Ectodermal cell (in vitro differentiated cells): ENCODE measurements around the gene THRA.
A peak's percentile ranks its signal among the peaks of the same experiment; 100 is the strongest.

ENCODE experiments used
- H3K27ac ChIP-seq: 2 replicates; pipeline ENCODE4 v1.7.0; 2013; ENCODE audit warnings: mild to moderate bottlenecking, low read depth, low read length; ENCODE audit not compliant: insufficient read depth, poor library complexity, severe bottlenecking
- H3K27me3 ChIP-seq: 2 replicates; pipeline ENCODE4 v1.7.0; 2013; ENCODE audit warnings: mild to moderate bottlenecking, low read length; ENCODE audit not compliant: insufficient read depth, control insufficient read depth, poor library complexity, severe bottlenecking
- H3K36me3 ChIP-seq: one replicate; pipeline ENCODE4 v1.7.0; 2013; ENCODE audit warnings: low read length; ENCODE audit not compliant: control insufficient read depth, insufficient read depth
- H3K4me1 ChIP-seq: one replicate; pipeline ENCODE4 v1.7.0; 2013; ENCODE audit warnings: low read length; ENCODE audit not compliant: control insufficient read depth, insufficient read depth
- H3K4me3 ChIP-seq: 2 replicates; pipeline ENCODE4 v1.7.0; 2013; ENCODE audit warnings: low read depth, low read length, control low read depth; ENCODE audit not compliant: insufficient read depth
- H3K9me3 ChIP-seq: 2 replicates; pipeline ENCODE4 v1.7.0; 2013; ENCODE audit warnings: mild to moderate bottlenecking, low read length, moderate library complexity; ENCODE audit not compliant: control insufficient read depth
- WGBS, 2 experiments: methylation state at CpG; one replicate each; pipeline ENCODE4 v1.1.7; 2013; ENCODE audit warnings: missing lambda C conversion rate in 2 of 2; 5-methylcytosine and 5-hydroxymethylcytosine counted together

Gene THRA

DNA sequence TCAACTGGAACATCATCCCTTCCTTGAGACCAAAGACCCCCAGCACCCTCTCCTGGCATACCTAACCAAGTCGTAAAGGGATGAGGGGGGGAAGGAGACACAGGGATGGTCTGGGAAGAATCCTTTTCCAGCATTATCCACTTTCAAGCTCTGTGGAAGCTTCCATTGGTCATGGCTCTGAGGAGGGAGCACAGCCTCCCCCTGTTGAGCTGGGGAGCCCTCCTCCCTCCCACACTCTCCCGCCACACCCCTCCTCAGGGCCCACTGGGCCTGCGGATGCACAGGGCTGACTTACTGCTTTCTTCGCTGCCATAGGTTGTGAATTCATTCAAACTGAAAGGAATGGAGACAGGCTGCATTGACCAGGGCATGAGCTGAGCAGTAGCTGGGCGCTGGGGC is 35.2 kb upstream of the THRA start:
- Histone ChIP-seq H3K4me3 (no peak overlapping the region), H3K9me3 (no peaks in the 10 kb centered on the region), H3K27ac (no peak overlapping the region), H3K4me1 (no peaks in the 10 kb centered on the region), H3K36me3 (peaks cover 57% of the 10 kb centered on the region), H3K27me3 (no peaks in the 10 kb centered on the region)
- 95 to 98% methylated on average over 5 of the region's 5 CpGs for WGBS, 2 experiments

DNA sequence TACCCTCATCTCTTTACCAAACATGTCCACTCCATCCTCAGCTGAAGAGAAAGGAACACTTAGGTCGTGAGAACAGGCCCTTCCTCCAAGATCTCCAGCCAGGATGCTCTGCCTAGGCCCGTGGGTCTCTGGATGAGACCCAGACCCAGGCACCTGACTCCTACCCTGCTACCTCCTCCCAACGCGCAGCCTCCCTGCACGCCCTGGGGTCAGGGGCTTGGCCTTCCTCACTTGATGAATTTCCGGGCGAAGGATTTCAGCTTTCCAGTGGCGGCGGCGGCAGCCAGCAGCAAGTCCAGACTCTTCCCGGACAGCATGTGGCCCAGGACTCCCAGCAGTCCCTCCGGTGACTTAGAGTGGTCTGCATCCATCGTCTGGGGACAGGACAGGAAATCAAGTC is 34.2 kb upstream of the THRA start:
- 95 to 97% methylated on average over 13 of the region's 13 CpGs for WGBS, 2 experiments

GRCh38 chr17:40031706-40032105 is 31.1 kb upstream of the THRA start:
- Histone ChIP-seq H3K9me3 (no peaks in the 10 kb centered on the region), H3K36me3 (peaks cover 45% of the 10 kb centered on the region), H3K27me3 (no peaks in the 10 kb centered on the region), H3K27ac (no peak overlapping the region), H3K4me3 (no peak overlapping the region), H3K4me1 (peaks cover 4% of the 10 kb centered on the region)
- 97% methylated on average over 11 of the region's 11 CpGs for WGBS, 2 experiments

More for the DNA sequence above, 34.2 kb upstream of the THRA start:
- Histone ChIP-seq H3K4me1 (no peaks in the 10 kb centered on the region), H3K36me3 (peaks cover 58% of the 10 kb centered on the region), H3K9me3 (no peaks in the 10 kb centered on the region), H3K4me3 (no peak overlapping the region), H3K27me3 (no peaks in the 10 kb centered on the region), H3K27ac (no peak overlapping the region)

GRCh38 chr17:40032322-40033320 is 30.1 kb upstream of the THRA start:
- WGBS, 2 experiments, result 95 to 96% methylated on average over 23 of the region's 23 CpGs
- Histone ChIP-seq H3K36me3 (peaks cover 45% of the 10 kb centered on the region), H3K4me3 (no peak overlapping the region), H3K27ac (no peak overlapping the region), H3K4me1 (peaks cover 4% of the 10 kb centered on the region), H3K27me3 (no peaks in the 10 kb centered on the region), H3K9me3 (no peaks in the 10 kb centered on the region)

DNA sequence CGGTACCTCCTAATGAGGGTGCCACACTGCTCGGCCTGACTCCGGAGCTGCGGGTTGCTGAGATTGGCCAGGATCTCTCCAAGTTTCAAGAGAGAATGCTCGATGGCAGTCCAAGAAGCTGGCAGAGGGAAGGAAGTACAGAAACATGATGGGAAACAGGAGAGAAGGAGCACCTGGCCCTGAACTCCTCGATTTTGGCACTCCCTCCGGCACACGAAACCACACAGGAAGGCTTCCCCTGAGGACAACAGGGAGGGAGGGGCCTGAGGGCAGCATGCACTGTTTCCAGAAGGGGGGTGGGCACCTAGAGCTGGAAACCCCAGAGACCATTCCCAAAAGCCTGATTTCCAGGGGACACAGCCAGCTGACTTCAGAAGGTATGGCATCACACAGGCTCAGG is 29.4 kb upstream of the THRA start:
- H3K27me3 ChIP-seq, result no peaks in the 10 kb centered on the region
- WGBS, 2 experiments, result 95 to 96% methylated on average over 8 of the region's 8 CpGs
- H3K9me3 ChIP-seq, result no peaks in the 10 kb centered on the region
- peaks cover 4% of the 10 kb centered on the region for H3K4me1 ChIP-seq
- peaks cover 44% of the 10 kb centered on the region for H3K36me3 ChIP-seq
- no peak overlapping the region for H3K4me3 ChIP-seq
- H3K27ac ChIP-seq, result no peak overlapping the region

DNA sequence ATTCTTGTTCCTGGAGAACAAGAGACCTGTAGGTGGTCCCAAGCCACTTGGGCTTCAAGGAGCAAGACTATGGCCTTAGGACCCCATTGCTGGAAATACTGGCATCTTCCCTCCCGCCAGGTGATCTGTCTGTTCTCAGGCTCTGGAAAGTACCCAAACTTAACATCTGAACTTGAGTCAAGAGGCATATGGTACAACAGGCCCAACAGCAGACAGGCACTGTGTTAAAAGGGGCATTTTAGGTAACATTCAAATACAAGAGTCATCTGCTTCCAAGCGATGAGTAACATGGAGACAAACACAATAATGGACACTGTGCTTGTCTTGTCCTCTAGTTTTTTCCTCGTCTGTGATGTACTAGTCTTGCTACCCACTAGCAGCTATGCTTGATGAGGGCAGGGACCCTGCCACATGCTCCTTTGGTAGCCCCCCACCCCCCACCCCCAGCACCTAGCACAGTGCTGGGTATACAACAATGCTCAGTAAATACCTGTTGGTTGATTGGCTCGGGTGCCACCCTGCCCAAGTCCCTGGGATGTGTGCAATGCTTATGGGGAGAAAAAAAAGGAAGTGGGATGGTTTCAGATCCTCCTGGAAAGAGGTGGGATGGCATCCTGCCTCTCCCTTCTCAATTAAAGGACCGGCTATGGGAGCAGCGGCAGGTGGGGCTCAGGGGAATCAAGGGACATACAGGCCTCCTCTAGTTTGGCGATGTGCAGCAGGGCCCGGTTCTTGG is 28.2 kb upstream of the THRA start:
- peaks cover 32% of the 10 kb centered on the region for H3K36me3 ChIP-seq
- H3K4me3 ChIP-seq, result no peak overlapping the region
- H3K27ac ChIP-seq, result no peak overlapping the region
- peaks cover 4% of the 10 kb centered on the region for H3K4me1 ChIP-seq
- 72 to 74% methylated on average over 8 of the region's 8 CpGs for WGBS, 2 experiments
- H3K9me3 ChIP-seq, result no peaks in the 10 kb centered on the region
- H3K27me3 ChIP-seq, result no peaks in the 10 kb centered on the region

DNA sequence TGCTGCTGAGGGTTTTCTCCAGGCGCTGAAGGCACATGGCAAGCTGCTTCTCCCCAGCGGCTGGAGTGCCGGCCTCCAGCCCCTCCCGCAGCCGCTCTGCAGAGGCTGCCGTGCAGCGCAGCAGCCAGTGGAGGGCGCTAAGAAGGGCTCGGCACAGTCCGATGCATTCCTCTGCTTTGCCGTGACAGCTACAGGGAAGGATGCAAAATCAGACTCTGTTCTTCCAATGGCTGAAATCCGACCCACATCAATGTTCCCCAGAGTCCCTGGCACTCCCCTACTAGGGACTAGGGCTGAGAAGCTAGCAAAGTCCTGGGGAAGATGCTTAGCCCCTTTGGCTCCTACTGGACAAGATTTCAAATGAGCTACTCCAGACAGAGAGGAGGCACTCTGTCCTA is 27.6 kb upstream of the THRA start:
- Histone ChIP-seq H3K27ac (no peak overlapping the region), H3K36me3 (peaks cover 28% of the 10 kb centered on the region), H3K4me1 (peaks cover 4% of the 10 kb centered on the region), H3K4me3 (no peak overlapping the region), H3K27me3 (no peaks in the 10 kb centered on the region), H3K9me3 (no peaks in the 10 kb centered on the region)
- 8 to 10% methylated on average over 12 of the region's 12 CpGs for WGBS, 2 experiments

- peaks cover 4% of the 10 kb centered on the region for H3K4me1 ChIP-seq
- no peak overlapping the region for H3K4me3 ChIP-seq
- no peaks in the 10 kb centered on the region for H3K27me3 ChIP-seq
- peak overlapping the region; percentile 36 for H3K27ac ChIP-seq
- 70 to 72% methylated on average over 11 of the region's 11 CpGs for WGBS, 2 experiments
- H3K9me3 ChIP-seq, result no peaks in the 10 kb centered on the region
- H3K36me3 ChIP-seq, result peaks cover 5% of the 10 kb centered on the region
Observed at GRCh38 chr17:40038882-40039513, 23.8 kb upstream of the THRA start.

GRCh38 chr17:40041196-40041595 is 21.6 kb upstream of the THRA start:
- H3K4me1 ChIP-seq, result no peaks in the 10 kb centered on the region
- no peak overlapping the region for H3K27ac ChIP-seq
- H3K4me3 ChIP-seq, result no peak overlapping the region
- 93 to 96% methylated on average over 2 of the region's 2 CpGs for WGBS, 2 experiments
- no peaks in the 10 kb centered on the region for H3K27me3 ChIP-seq
- H3K9me3 ChIP-seq, result no peaks in the 10 kb centered on the region
- no peaks in the 10 kb centered on the region for H3K36me3 ChIP-seq
